ENCODE measurements around the gene KLF13.

KLF13 gene

GRCh38 chr15:31346367-31347066, 19.9 kb downstream of the KLF13 start:
- DNase-seq, result peak; percentile 85
- TF ChIP-seq EZH2 (optimal IDR thresholded peaks at IDR 0.05; ENCODE audit: low read depth, low read length) (no peak), EZH2phosphoT487 (IDR thresholded peaks at IDR 0.05; ENCODE audit: low read length) (no peak)
- TF ChIP-seq, protein P1, sequence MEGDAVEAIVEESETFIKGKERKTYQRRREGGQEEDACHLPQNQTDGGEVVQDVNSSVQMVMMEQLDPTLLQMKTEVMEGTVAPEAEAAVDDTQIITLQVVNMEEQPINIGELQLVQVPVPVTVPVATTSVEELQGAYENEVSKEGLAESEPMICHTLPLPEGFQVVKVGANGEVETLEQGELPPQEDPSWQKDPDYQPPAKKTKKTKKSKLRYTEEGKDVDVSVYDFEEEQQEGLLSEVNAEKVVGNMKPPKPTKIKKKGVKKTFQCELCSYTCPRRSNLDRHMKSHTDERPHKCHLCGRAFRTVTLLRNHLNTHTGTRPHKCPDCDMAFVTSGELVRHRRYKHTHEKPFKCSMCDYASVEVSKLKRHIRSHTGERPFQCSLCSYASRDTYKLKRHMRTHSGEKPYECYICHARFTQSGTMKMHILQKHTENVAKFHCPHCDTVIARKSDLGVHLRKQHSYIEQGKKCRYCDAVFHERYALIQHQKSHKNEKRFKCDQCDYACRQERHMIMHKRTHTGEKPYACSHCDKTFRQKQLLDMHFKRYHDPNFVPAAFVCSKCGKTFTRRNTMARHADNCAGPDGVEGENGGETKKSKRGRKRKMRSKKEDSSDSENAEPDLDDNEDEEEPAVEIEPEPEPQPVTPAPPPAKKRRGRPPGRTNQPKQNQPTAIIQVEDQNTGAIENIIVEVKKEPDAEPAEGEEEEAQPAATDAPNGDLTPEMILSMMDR (IDR thresholded peaks at IDR 0.05; ENCODE audit: low read length), result no peak
- Histone ChIP-seq H3K9ac (ENCODE audit: low read length) (peak overlapping the region; percentile 93), H3K9me2 (replicated peaks; ENCODE audit: insufficient read depth, low read length) (no peaks in the 10 kb centered on the region), H3K27ac (ENCODE audit: low read length) (peak overlapping the region; percentile 98), H3K36me3 (replicated peaks; ENCODE audit: insufficient read depth, low read length) (no peaks in the 10 kb centered on the region), H3K4me3 (ENCODE audit: low read length) (peak overlapping the region; percentile 92), H3K27me3 (replicated peaks; ENCODE audit: insufficient read depth, low read length) (no peaks in the 10 kb centered on the region), H3K9me3 (replicated peaks; ENCODE audit: insufficient read depth, low read length) (no peaks in the 10 kb centered on the region), H3K4me1 (ENCODE audit: low read length) (peaks cover 81% of the 10 kb centered on the region), H3K4me2 (ENCODE audit: low read depth, low read length) (peak overlapping the region; percentile 99), H2AFZ (ENCODE audit: low read length) (no peak overlapping the region), H3K79me2 (ENCODE audit: low read length) (peaks cover 100% of the 10 kb centered on the region), H4K20me1 (ENCODE audit: insufficient read depth, low read length) (no peaks in the 10 kb centered on the region), H3F3A (ENCODE audit: insufficient read depth, low read length) (peaks cover 84% of the 10 kb centered on the region)

DNA sequence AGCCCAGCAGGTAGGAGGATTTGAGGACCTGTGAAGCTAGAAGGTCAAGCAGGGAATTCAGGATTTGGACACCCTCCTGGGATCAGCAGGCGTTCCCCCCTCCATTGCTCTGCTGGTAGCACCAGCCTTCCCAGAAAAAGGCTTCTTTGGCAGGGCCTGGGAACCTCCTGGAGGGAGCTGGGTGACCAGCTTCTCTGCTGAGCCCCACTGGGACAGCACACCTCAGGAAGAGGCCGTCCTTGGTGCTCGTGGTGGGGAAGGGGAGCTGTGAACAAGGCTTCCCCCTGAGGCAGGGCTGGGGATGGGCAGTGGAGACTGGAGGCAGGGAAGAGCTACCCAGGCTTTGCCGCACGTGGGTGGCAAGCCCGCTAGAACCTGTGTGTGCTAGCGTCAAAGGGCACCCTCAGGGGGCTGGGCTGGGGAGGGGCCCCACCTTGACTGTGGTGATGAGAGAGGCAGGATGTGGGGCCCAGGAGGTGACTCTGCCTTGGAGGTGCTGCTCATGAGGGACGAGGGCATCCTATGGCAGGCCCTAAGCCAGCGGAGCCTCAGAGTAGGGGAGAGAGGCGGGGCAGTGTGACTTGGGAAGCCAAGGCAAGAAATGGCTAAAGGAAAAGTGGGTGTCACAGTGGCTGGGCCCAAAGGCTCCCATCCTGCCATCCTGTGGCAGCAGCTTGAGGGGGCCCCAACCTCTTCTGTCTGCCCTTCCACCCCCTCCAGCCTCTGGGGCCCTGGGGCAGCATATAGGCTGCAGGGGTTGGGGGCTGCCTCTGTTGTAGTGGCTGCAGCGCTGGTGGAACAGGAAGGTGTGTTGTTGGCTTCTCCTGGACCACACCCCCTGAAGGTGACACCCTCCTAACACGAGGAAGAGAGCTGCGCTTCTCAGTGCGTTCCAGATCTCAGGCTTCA, 20.7 kb downstream of the KLF13 start:
- Histone ChIP-seq H2AFZ (ENCODE audit: low read length) (no peak overlapping the region), H3K9me3 (replicated peaks; ENCODE audit: insufficient read depth, low read length) (no peaks in the 10 kb centered on the region), H3K9ac (ENCODE audit: low read length) (peak overlapping the region; percentile 93), H3K9me2 (replicated peaks; ENCODE audit: insufficient read depth, low read length) (no peaks in the 10 kb centered on the region), H3K27me3 (replicated peaks; ENCODE audit: insufficient read depth, low read length) (no peaks in the 10 kb centered on the region), H3K4me2 (ENCODE audit: low read depth, low read length) (peak overlapping the region; percentile 99), H3K27ac (ENCODE audit: low read length) (peak overlapping the region; percentile 98), H3F3A (ENCODE audit: insufficient read depth, low read length) (peaks cover 88% of the 10 kb centered on the region), H4K20me1 (ENCODE audit: insufficient read depth, low read length) (no peaks in the 10 kb centered on the region), H3K4me1 (ENCODE audit: low read length) (peaks cover 80% of the 10 kb centered on the region), H3K36me3 (replicated peaks; ENCODE audit: insufficient read depth, low read length) (no peaks in the 10 kb centered on the region), H3K4me3 (ENCODE audit: low read length) (peak overlapping the region; percentile 92), H3K79me2 (ENCODE audit: low read length) (peaks cover 100% of the 10 kb centered on the region)
- no peak for TF ChIP-seq EZH2 (optimal IDR thresholded peaks at IDR 0.05; ENCODE audit: low read depth, low read length)
- TF ChIP-seq, protein P1 (IDR thresholded peaks at IDR 0.05; ENCODE audit: low read length), result no peak
- no peak for TF ChIP-seq EZH2phosphoT487 (IDR thresholded peaks at IDR 0.05; ENCODE audit: low read length)
- DNase-seq, result no peak

GRCh38 chr15:31347981-31348803, 21.6 kb downstream of the KLF13 start:
- Histone ChIP-seq H3K9me3 (replicated peaks; ENCODE audit: insufficient read depth, low read length) (no peaks in the 10 kb centered on the region), H4K20me1 (ENCODE audit: insufficient read depth, low read length) (no peaks in the 10 kb centered on the region), H3K79me2 (ENCODE audit: low read length) (peaks cover 100% of the 10 kb centered on the region), H3K27me3 (replicated peaks; ENCODE audit: insufficient read depth, low read length) (no peaks in the 10 kb centered on the region), H3K4me3 (ENCODE audit: low read length) (peak overlapping the region; percentile 92; the same call in 1 of the 2 replicates), H3K9me2 (replicated peaks; ENCODE audit: insufficient read depth, low read length) (no peaks in the 10 kb centered on the region), H2AFZ (ENCODE audit: low read length) (no peak overlapping the region), H3F3A (ENCODE audit: insufficient read depth, low read length) (peaks cover 96% of the 10 kb centered on the region), H3K36me3 (replicated peaks; ENCODE audit: insufficient read depth, low read length) (no peaks in the 10 kb centered on the region), H3K4me2 (ENCODE audit: low read depth, low read length) (peak overlapping the region; percentile 99), H3K4me1 (ENCODE audit: low read length) (peaks cover 81% of the 10 kb centered on the region), H3K27ac (ENCODE audit: low read length) (peak overlapping the region; percentile 98), H3K9ac (ENCODE audit: low read length) (peak overlapping the region; percentile 93; the same call in 1 of the 2 replicates)
- TF ChIP-seq EZH2phosphoT487 (IDR thresholded peaks at IDR 0.05; ENCODE audit: low read length), result no peak
- TF ChIP-seq EZH2 (optimal IDR thresholded peaks at IDR 0.05; ENCODE audit: low read depth, low read length), result no peak
- TF ChIP-seq, protein P1 (IDR thresholded peaks at IDR 0.05; ENCODE audit: low read length), result no peak
- no peak for DNase-seq
